AG09319 (cell line): Measurements from ENCODE around the gene SMAD7.

Experiments
- DNase-seq: peaks from one replicate; pipeline ENCODE4 v3.0.0-alpha.2; 2010; ENCODE audit warnings: low read depth; ENCODE audit errors: extremely low read depth
- CTCF ChIP-seq: IDR thresholded peaks from 2 replicates; pipeline ENCODE4 v1.5.1; 2011; ENCODE audit warnings: low read depth, mild to moderate bottlenecking, inconsistent platforms, low read length, moderate library complexity

Gene SMAD7

GRCh38 chr18:48990481-48991318, 39.9 kb upstream of the SMAD7 start:
- no peak for TF ChIP-seq CTCF
- DNase-seq: no peak

- no peak for DNase-seq
- TF ChIP-seq CTCF: no peak
Observed at GRCh38 chr18:48989304-48990303, 38.8 kb upstream of the SMAD7 start.

- TF ChIP-seq CTCF: no peak
- no peak for DNase-seq
Observed at GRCh38 chr18:48988508-48989303, 37.9 kb upstream of the SMAD7 start.

- no peak for DNase-seq
- TF ChIP-seq CTCF: no peak
Observed at GRCh38 chr18:48987821-48988220, 37.1 kb upstream of the SMAD7 start.

GRCh38 chr18:48986851-48987761, 36.3 kb upstream of the SMAD7 start:
- no peak for TF ChIP-seq CTCF
- no peak for DNase-seq

GRCh38 chr18:48985161-48985560, 34.4 kb upstream of the SMAD7 start:
- no peak for TF ChIP-seq CTCF
- no peak for DNase-seq
